HG02798 (cell line): ENCODE measurements around the gene CORO7.

ENCODE experiments used
- ATAC-seq: cut with Tn5 transposase; IDR thresholded peaks from one replicate; pipeline ENCODE4 v1.9.1; 2021; ENCODE audit warnings: mild to moderate bottlenecking; ENCODE audit not compliant: unreplicated experiment, poor library complexity

The CORO7 gene

DNA sequence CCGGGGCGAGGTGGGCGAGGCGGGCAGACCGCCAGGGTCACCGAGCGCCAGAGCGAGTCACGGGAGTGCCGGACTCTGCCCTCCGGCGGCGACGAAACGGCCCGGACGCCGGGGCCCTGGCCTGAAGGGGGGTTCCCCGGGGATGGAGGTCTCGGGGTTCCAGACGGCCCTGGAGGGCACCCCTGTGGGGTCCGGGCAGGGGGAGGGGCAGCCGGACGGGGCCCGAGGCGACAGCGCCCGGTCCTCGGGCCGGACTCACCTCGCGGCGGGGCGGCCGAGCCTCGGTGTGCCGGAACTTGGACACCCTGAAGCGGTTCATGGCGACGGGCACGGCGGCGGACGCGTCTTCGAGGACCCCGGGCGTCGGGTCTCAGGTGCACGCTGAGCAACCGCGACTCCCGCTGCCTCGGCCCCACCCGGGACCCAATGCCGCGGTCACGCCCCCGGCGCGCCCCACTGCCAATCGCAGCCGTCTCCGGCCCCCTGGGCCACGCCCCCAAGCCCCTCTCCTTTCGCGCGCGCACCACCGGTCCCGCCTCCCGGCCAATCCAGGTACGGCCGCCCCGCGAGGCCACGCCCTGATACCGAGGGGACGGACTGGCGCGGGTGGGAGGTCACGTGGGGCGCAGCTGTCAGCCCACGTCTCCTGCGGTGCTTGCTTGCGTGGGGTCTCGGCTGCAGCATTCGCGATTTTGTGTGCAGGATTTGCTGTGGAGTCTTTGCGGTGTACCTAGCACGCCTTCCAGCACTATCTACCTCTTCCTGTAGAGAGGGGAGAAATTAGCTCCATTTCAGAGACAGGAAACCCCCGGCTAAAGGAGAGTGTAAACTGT, at the start of gene CORO7:
Gene CORO7 (minus strand): TSS at position 397 of the 833 bp plus-strand sequence. CDS start 78 bp downstream, at position 319.
- peak; percentile 87 for ATAC-seq

DNA sequence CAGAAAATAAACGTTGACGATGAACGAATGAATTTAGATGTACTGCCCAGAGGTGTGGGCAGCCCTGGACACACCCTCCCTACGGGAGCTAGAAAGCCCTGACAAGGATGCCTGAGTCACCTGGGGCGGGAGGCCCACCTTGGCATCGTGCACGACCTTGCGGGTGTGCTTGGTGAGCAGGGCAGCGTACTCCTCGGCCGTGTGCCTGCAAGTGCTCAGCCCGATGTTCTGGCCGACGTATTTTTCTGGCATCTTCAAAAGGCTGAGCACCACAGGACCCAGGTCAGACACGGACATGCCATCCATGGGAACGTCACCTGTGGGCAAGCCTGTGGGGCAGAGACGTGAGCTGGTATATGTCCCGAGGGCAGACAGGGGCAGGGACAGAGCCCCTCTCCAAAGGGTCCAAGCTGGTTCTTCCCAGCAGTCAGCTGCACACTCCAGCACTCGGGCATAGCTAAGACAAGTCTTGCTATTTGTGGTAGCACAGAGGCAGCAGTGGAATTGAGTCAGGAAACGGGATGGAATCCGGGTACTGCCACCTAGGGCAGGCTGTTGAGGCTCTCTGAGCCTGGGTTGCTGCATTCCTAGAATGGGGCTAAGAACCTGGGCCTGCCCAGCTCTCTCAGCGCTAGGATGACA, 47.2 kb upstream of the CORO7 start:
- no peak for ATAC-seq

DNA sequence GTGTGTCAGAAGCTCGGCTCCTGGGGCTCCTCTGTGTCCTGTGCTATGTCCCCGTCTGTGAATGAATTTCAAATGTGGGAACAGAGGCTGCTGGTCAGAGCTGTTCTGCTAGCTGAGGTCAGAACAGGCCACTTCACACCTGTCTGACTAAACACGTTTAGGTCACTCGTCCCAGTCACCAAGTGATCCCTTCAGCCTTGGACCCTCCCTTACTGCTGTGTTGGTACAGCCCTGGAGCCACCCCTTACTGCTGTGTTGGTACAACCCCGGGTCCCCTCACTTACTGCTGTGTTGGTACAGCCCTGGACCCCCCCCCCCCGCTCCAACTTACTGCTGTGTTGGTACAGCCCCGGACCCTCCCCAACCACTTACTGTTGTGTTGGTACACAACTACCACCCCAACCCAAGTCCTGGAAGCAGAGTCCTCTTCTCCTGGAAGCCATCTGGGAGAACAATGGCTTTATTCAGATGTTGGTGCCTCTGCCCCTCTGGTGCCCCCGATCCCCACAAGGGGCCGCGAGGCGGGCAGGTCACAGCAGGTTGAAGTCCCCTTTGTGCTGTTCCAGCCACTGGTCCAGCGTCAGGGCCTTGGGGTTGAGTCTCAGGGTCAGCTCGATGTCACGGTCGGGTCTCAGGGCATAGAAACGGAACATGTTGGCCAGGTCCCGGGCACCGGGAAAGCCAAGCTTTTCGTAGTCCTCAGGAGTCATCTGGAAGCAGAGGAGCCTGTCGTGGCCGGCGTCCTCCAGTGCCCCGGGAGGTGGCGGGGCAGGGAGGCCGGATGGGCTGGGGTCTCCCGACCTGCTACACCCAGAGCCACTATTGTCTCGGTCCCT, 45.1 kb upstream of the CORO7 start:
- ATAC-seq = no peak

DNA sequence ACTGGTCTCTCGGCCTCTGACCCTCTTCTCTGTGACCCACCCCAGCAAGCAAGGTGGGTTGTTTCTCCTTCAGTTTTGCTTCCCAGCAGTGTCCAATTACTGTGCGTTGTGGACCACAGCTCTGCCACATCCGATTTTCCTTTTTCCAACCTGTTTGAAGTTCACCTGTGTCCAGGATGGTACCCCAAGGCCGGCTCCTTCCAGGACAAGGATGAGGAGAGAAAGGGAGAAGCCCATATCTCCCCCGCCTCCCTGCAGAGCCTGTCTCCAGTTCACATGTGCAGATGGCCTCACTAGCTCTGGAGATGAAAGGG, 44.5 kb upstream of the CORO7 start:
- no peak for ATAC-seq

DNA sequence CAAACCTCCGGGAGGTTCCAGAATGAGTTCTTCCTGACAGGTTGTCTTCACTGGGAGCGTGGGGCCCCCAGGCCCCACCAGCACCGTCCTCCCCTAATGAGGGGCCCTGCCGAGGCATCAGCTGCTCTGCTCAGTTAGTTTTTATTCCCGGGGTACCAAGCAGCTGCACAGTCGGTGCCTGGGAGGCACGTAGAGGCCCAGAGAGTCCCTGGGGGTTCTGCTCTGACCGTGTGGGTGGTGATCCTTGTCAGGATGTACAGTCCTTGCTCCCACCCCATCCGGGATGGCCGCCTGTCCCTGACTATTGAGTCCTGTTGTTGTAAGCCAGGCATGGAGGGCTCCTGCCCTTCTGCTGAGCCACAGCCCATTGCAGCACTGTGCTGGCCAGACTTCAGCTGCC, 39.6 kb upstream of the CORO7 start:
- no peak for ATAC-seq

DNA sequence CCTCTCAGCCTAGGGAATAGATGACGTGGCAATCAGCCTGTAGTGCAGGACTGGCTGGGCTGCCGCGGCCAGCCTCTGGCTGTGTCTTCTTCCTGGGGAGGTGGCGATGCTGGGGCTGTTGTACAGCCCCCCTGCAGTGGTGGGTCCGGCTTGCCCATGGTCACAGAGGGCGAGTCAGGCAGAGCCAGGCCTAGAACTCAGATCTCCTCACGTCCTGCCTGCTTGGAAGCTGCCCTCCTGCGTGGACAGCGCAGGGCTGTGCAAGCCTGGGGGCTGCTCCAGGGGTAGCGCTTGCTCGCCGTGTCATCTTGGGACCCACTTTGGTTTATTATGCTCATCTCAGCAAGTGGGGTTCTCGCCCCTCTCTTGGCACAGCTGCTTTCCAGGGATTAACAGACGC, 38.7 kb upstream of the CORO7 start:
- ATAC-seq = no peak

DNA sequence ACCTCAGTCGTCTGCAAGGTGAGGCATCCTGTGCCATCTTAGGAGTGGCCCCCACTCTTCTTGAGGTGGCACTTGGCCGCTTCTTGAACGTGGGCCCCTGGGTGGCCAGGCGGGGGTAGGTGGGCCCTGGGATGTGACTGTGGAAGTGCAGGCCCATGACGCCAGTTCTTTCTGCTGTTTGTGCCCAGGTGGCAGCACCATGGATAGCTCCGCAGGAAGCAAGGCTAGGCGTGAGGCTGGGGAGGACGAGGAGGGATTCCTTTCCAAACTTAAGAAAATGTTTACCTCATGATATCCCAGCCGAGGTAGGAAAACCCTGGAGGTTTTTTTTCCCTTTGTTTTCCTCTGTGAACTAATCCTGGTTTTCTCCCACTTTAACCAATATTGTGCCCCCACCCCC, 38.2 kb upstream of the CORO7 start:
- no peak for ATAC-seq

DNA sequence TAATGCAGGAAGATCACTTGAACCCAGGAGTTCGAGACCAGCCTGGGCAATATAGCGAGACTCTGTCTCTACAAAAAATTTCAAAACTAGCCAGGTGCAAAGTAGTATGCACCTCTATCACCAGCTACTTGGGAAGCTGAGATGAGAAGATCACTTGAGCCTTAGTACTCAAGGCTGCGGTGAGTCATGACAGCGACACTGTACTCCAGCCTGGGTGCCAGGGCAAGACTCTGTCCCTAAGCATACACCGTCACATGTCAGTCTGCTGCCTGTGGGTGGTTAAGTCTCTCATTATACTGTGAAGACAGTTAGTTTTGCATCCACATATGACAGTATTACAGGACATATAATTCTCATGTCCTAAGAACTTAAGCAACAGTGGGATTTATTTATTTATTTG, 36.3 kb upstream of the CORO7 start:
- ATAC-seq = no peak

DNA sequence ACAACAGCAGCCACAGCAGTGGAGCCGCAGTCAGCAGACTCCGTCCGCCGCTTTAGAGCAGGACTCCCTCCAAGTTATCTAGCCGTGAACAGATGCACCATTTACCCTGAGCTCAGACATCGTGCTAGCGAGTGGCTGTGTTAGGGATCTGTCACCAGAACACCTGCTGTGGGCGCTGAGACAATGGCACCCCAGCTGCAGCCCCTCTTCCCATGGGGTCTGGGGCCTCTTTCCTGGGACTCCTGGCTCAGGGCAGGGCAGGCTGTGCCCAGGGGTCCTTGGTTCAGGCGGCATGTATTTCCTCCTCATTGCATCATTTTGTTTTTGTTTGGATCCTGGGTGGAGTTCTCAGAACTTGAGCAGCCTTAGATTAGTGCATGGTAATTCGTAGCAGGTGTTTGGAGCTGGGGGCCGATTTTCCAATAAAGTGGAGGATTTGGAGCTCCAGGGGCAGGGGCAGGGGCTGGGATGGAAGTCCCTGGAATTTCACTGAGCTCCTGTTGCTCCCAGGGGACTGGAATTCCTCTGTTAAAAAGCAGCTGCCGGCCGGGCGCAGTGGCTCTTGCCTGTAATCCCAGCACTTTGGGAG, 34.6 kb upstream of the CORO7 start:
- no peak for ATAC-seq

DNA sequence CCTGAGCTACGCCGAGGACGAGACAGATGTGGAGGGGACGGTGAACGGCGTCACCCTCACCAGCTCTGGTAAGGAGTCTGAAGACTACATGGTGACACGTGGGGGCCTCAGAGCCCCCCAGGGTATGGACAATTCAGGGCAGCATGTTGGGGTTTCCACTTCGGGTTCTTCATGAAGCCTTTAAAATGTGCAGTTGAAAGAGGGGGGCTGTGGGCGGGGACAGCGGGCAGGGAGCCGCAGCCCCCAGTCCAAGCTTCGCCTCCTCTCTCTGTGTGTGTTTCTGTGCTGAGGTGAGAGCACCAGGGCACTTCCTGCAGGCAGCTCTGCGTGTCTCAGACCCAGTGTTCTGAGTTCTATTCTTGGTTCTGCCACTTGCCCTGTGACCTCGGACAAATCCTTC, 34.0 kb upstream of the CORO7 start:
- no peak for ATAC-seq

DNA sequence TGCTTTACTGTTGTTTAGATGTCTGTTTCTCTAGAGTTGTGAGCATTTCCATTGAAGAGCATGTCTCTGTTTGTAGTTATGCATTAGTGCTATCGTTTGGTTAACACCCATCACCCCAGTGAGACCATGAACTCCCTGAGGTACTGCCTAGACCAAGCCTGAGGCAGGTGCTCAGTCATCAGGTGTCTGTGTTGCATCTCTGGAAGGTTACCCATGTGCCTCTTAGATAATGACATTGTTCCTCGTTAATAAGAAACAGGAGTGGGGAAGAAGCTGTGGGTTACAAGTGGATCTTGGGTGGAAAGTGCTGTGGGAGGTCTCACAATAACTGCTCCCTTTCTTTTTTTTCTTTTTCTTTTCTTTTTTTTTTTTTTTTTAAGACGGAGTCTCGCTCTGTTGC, 27.6 kb upstream of the CORO7 start:
- no peak for ATAC-seq

DNA sequence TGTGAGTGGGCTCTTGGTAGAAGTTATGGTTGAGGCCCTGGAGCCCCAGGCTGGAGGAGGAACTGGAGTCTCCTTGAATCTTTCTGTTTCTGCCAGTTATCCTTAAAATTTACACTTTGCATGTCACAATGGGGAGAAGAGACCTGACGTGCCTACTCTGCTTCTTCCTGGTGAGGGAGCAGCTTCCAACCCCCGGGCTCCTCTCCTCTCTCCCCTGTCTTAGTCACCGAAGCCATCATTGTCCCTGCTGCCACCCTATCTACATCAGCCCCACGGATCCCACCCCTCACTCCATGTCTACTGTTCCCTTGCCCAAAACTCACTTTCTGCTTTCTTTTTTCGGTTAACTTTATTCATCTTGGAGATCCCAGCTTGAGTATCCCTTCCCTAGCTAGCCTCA, 26.9 kb upstream of the CORO7 start:
- no peak for ATAC-seq

DNA sequence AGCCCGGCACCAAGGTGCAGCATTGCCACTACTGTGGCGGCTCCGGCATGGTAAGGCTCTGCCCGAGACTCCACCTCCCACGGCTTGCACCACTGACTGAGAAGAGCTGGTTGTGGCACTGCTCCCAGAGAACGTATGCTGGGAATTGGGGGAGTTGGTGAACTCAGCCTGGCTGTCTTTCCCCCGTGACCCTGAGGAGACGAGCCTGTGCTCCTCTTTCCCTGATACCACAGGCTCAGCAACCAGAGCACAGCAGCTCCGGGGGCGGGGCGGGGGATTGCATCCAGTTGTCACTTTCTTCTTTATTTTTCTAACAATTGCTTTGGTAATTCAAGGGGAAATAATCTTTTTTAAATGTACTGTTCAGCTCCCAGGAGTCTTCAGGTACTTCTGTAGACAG, 26.0 kb upstream of the CORO7 start:
- ATAC-seq = no peak

DNA sequence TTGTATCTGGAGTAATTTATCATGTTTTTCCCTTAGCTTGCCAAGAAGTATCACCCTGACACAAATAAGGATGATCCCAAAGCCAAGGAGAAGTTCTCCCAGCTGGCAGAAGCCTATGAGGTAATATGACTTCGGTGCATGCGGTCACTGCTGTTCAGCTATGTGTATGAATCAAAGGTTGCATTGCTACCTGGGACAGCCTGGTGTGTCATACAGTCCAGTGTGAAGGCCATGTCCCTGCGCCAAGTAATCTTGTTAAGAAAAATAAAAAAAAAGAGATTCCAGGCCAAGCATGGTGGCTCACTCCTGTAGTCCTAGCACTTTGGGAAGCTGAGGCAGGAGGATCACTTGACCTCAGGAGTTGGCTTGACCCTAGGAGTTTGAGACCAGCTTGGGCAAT, 21.0 kb upstream of the CORO7 start:
- no peak for ATAC-seq

DNA sequence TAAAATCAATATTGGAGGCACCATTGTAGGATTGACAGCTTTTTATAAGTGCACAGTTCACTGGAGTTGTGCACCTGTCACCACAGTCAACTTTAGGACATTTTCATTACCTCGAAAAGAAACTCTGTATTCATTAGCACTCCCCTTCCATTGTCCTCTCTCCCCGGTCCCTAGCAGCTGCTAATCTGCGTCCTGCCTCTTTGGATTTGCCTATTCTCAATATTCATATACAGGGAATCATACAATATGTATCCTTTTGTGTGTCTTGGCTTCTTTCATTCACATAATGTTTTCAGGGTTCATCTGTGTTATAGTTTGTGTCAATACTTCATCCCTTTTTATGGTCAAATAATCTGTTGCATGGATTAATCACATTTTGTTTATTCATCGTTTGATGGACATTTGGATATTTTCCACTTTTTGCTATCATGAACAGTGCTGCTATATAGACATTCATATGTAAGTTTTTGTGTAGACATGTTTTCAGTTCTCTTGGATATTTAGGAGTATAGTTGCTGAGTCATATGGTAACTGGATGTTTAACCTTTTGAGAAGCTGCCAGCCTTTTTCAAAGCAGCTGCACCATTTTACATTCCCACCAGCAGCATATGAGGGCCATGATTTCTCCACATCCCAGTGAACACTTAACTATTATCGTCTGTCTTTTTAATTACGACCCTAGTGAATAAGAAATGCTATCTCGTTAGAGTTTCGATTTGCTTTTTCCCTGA, 19.1 kb upstream of the CORO7 start:
- no peak for ATAC-seq

DNA sequence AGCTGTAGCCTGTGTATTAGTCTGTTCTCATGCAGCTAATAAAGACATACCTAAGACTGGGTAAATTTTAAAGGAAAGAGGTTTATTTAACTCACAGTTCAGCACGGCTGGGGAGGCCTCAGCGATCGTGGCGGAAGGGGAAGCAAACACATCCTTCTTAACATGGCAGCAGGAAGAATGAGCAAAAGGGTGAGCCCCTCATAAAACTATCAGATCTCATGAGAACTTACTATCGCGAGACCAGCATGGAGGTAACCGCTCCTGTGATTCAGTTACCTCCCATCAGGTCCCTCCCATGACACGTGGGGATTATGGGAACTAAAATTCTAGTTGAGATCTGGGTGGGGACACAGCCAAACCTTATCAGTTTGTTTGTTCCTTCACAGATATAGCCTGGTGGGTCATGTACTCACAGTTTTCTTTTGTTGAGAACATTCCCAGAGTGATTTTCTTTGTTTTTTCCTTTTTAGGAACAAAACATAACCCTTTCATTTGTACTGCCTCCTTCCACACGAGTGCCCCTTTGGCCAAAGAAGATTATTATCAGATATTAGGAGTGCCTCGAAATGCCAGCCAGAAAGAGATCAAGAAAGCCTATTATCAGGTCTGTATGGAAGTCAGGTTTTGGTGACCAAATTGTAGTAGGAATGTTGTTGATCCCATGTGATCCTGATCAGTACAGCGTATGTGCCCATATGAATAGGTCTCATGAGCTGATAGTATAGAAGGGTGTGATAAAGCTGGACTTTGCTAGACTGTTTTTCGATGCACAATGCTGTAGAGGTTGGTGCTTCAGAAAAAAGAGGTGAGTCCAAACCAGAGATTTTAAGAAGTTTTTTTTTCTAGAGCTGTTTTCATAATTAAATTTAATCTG, 17.8 kb upstream of the CORO7 start:
- ATAC-seq = no peak

DNA sequence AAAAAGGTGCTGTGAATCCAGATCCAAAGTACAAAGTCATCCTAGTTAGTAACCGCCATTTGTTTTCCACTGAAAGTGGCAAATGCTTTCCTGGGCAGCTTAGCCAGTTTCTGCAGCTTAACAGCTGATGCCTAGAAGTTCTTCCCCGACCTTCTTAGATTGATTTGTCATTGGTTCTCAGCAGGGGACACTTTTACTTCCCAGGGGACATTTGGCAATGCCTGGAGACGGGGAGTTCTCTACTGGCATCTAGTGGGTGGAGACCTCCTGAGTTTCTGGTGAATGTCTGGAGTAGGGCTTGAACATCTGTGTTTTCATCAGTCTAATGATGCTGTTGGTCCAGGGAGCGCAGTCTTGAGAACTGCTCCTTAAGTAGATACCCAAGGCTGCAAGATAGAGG, 16.8 kb upstream of the CORO7 start:
- ATAC-seq = no peak

DNA sequence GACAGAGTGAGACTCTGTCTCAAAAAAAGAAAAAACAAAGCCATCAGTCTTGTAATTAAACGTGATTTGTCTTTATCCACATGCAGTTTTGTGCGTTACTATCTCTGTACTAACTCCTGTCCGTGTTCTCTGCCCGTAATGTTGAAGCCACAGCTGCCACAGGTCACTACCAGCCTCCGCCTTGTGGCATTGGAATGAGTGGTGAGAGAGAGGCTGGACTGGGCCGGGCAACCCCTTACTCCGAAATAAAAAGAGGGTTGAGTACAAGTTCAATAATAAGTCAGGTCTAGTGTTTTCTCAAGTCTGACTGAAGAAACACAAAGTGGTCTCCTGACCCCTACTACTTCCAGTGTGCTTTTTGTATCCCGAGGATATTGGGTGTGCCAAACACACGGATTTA, 14.6 kb upstream of the CORO7 start:
- no peak for ATAC-seq

DNA sequence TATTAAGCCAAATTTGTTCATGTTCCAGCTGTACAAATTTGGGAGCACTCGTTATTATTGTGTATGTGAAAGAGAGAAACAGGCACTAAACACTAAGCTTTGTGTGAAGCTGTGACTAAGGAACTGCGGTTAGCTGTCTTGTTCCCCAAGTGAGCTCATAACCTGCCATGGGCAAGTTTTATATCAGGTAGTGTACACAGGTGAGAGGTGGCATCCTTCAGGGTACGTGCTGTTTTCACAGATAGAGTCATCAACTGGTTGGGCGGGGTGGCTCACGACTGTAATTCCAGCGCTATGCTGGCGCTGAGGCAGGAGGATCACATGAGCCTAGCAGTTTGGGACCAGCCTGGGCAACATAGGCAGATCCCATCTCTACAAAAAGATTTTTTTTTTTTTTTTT, 12.1 kb upstream of the CORO7 start:
- ATAC-seq = no peak
